ENCODE measurements around the gene LRCH1.

The LRCH1 gene

DNA sequence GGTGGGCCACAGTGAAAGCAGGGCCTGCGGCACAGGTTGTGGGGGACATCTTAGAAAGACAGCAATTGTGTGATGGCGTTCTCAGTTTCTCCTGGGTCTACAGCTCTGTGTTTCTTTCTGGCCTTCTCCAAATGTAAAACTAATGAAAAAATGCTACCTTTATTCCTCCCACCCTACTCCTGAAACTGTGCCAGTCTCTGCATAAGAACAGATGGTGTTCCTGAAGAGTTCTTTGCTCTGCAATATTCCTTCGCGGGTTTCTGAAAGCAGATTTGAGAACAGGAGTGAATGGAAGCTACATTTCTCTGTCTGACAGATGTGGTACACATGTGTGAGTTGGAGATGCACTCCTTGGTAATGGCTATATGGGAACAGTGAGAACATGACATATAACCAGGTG lies 18.0 kb upstream of the LRCH1 start:
- in situ Hi-C loops (cut with MboI; ENCODE audit: low sequenced_read_pairs): no loop called here

DNA sequence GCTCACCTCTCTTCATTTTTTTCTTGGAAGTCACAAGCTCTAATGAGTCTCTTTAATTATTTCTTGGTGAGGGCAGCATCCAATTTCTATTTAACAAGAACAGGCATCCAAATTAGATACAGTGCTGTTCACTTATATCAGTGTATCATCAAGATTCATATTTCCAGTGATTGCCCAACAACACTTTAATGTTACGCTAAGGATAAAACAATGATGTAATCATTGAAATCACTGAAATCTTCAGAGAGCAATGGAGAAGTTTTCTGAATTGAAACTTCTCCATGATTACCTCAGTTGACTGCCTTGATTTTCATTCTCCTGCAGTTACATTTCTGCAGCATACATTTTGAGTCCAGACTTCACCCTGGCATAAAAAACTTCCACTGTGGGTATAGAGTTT lies 17.1 kb upstream of the LRCH1 start:
- in situ Hi-C loops (cut with MboI; ENCODE audit: low sequenced_read_pairs): no loop called here

DNA sequence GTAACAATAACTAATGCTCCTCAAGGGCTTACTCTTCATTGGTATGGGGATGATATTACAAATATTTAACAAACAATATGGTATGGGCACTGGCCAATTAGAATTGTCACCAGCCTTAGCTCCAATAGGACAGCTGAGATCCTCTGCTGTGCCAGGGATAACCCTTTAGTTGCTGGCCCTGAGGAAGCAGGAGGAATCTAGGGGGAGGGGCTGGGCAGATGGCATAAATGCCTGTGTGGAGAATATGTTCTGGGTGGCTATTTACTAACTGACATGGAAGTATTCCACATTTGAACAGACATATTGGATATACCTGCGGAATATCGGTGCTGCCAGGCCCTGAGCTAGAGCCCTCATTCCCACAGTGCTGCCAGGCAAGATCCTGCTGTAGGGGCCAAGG lies 16.6 kb upstream of the LRCH1 start:
- in situ Hi-C loops (cut with MboI; ENCODE audit: low sequenced_read_pairs): no loop called here

DNA sequence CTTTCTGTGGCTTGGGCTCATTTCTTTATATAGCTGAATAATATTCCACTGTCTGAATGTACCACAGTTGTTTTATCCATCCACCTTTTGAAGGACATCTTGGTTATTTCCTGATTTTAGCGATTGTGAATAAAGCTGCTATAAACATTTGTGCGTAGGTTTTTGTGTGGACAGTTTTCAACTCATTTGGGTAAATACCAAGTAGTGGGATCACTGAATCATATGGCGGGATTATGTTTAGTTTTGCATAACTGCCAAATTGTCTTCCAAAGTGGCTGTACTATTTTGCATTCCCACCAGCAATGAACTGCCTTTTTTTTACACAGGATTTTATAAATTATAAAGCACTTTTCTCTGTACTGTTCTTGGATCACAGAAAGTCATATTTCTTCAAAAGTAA lies 13.7 kb upstream of the LRCH1 start:
- in situ Hi-C loops (cut with MboI; ENCODE audit: low sequenced_read_pairs): no loop called here

DNA sequence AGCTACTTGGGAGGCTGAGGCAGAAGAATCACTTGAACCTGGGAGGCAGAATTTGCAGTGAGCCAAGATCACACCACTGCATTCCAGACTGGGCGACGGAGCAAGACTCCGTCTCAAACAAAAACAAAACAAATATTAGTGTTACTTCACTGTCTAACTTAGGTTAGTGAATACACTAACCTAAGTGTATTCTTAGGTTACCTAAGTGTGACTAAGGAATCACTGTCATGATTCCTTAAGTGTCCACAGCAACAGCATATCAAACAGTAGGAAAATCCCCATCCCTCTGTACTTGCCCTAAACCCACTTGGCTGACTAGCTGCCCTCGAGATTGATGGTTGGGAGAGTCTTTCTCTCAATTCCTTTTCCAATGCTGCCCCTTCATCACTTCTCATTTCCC lies 11.8 kb upstream of the LRCH1 start:
- in situ Hi-C loops (cut with MboI; ENCODE audit: low sequenced_read_pairs): no loop called here

DNA sequence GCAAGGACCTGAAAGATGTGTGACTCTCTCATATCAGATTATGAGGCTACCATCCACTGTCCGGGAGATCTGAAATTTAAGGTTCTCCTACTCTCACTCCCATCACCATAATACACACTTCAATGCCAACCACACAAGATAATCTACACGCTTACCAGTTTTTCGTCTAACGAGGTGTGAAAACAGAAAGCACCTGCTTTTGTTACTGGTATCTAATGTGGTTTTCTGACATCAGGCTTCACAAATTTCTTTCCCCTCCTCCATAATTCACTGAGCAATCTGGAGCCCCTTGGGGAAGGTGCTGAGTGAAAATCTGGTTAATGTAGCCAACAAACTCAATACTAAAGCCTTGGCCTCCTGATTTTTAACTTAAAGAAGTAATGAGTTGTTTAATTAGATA lies 10.1 kb upstream of the LRCH1 start:
- in situ Hi-C loops (cut with MboI; ENCODE audit: low sequenced_read_pairs): no loop called here

DNA sequence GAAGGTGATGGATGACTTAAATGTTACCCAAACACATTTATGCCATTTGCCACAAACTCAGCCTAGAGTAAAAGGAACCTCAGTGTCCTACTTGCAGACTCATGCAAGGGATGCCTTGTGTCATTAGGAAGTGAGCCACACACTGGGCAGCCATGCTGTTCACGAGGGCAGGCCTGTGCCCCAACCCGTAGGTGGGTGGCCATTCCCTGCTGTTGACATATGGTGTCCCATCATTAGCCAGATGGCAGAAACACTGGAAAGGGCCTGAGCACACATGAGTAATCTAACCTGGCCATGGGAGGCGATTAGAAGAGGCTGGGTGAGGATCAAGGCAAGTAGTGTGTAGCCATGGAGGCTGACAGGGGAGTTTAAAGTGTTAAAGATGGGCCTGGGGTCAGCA lies 9.7 kb upstream of the LRCH1 start:
- in situ Hi-C loops (cut with MboI; ENCODE audit: low sequenced_read_pairs): no loop called here

DNA sequence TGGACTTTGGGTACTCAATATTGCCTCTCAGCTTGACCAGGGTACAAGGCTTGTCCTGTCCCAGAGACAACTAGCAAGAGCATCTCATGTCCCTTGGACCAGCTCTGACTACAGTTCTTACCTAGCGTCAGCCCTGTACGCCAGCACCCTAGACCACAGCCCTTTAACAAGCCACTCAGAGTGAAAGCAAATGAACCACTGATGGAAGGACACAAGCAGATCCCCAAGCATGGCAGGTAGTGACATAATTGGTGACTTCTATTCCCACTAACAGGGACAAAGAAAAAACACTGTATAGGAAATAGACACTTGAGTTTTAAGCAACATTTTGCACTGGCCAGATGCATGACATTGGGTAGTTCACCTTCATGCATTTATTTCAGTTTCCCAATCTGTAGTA lies 8.8 kb upstream of the LRCH1 start:
- in situ Hi-C loops (cut with MboI; ENCODE audit: low sequenced_read_pairs): no loop called here

DNA sequence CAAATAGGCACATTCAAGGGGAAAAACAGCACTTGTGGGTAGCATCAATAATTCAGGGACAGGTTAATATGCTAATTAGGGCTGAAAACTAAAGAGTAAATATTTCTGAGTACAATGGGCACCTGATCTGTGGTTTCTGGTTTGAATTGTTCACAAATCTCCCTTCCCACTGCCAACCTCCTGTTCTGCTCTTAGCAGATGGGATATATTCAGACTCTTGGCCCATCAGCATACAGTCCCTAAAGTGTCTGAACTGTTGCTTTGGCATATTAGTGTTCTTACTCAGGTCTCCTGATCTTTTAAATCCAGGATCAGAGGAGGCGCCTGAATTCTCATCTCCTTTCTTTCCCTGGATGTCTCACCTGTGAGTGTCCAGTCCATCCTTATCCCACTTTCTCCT lies 8.2 kb upstream of the LRCH1 start:
- in situ Hi-C loops (cut with MboI; ENCODE audit: low sequenced_read_pairs): no loop called here

DNA sequence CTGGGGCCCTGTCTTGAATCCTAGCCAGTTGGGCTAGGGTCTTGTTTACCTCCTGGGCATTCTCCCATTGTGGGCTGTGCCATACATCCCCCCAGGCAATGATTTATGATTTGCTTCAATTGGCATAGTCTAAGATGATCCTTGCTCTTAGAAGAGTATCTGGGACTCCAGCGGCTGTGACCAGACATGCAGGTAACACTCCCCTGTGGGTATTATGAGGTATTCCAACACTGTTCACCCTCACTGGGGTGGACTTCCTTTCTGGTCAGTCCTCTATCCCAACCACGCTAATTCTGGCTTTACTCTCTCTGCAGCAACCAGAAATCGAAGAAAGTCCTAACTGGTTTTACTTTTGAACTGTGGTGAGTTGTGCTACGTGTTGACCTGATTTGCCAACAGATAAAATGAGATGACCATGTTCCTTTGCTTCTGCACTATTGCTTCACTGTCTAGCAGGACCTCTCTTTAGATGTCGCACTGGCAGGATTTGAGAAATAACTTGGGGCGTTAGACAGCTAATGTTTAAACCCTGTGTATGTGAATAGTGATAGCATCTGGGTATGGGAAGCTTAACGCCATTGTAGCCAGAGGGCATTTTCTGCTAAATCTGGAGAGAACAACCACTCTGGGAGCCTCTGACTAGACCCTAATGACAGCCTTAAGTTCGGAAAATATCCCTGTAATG lies 6.7 kb upstream of the LRCH1 start:
- in situ Hi-C loops (cut with MboI; ENCODE audit: low sequenced_read_pairs): no loop called here

DNA sequence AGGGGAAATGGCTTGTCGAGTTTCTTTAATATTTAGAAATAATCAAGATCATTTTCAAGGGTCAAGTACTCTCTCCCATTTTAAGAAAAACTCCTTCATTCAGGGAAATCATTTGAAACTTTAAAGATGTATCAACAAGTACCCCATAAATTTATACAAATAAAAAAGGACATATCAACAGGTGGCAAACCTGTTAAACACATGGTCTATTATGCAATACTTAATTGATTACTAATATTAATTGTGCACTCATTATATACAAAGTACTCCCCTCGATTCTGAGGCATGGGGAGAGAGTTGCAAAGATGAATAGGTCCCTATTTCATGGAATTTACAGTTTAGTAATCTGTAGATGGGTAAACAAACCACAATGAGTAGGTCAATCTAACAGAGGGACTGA lies 2.1 kb upstream of the LRCH1 start:
- in situ Hi-C loops (cut with MboI; ENCODE audit: low sequenced_read_pairs): no loop called here

DNA sequence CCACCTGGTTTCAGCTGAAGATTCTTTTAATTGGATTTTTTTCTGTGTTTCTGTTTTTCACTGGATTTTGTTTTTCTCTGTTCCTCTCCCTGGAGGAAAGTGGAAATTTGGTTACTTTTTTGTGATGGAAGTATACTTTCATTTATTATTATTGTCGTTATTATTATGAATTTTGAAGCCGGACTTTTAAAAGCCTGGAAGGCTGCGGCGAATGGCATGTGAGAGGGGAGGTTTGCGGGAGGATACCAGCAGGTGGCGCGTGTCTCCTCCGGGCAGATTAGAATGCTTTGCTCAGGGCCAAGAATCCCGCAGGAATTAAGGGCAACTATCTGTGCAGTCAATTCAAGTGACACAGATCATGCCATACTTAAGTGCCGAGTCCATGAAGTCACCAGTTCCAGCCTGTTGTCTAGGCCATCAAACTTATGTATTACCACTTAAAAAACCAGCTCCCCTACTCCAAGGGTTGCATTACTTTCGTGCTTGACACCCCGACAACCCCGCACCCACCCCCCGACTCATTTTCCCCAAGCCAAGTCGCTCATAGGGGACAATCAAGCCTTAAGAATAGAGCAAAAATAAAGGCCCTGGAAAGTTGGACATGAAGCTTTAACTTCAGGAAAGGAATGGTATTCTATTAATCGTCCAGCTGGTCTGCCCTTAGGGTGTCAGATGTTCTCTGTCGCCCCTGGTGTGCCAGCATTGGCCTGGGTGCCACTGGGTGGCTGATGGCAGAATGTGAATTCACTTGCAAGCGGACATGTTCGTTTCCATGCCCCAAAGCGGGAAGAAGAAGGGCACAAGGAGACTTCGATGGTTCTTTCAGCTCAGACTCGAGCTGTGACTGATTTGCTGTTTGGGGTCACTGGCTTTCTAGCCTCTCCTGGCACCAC lies 1.3 kb upstream of the LRCH1 start:
- in situ Hi-C loops (cut with MboI; ENCODE audit: low sequenced_read_pairs): no loop called here

DNA sequence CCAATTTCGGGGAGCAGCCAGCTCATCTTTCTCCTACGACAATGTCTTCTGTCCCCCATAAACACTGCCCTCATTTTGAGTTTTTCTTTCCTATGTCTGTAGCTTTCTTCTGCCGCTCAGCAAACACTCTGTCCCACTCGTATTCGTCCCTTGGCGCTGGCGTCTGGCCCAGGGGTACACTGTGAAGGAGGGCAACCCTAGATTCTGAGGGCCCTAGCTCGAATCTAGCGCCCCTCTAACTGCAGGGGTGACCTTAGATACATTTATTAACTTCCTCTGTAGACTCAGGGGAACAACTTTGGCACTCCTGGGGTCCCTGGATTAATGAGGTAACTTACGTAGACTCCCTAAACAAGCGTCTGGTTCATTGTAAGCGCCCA lies 677 bp upstream of the LRCH1 start:
- in situ Hi-C loops (cut with MboI; ENCODE audit: low sequenced_read_pairs): no loop called here

DNA sequence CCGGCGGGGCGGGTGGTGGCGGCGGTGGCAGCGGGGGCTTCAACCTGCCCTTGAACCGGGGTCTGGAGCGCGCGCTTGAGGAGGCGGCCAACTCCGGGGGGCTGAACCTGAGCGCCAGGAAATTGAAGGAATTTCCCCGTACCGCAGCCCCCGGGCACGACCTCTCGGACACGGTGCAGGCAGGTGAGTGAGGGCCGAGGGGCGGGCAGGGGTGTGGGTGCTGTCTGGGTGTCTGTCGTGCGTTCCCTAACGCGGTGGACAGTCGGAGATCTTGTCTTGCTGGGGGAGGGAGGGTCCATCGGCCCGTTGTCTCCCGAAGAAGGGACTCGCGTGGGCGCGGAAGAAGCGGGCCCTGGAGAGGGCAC lies 533 bp downstream of the LRCH1 start:
- in situ Hi-C loops (cut with MboI; ENCODE audit: low sequenced_read_pairs): no loop called here

DNA sequence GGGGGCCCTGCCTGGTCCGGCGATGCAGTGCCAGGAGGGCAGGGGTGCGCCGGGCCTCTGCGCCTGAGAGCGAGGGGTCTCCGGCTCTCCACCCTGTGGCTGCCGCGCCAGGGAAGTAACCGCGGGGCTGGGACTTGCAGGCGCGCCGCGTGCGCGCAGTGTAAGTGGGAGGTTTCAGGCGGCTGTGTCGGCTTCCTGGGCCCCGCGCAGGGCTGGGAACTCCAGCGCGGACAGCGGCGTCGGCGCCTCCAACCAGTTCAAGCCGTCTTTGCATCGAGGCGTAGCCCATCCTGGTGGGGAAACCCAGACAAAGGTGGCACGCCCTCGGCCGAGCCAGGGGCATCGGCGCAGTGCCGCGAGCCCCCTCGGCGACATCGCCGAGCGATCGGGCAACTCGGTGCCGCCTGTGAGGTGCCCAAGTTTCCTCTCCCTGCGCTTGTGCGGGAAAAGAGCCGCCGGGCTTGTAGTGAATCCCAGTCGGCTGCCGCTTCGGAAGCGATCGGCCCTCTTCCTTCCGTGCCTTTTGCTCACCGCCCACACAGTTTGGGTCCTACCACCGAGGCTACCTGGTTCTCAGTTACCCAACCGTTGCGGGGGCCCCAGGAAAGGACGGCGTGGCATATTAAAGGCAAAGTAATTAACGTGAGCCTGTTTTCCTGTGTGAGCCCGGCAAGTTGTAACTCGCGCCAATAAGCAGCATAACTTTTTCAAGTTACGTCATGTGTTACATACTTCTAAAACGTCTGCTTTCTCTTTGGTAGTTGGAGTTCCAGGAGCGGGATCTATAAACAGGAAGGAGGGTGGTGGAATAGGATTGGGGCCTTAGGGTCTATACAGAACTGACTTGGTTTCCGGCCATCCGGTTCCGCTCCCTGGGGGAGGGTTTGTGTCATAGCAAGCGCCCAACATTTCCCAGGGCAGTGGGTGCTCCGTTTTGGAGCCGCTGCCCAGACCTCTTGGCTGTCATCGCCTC lies 1.2 kb downstream of the LRCH1 start:
- in situ Hi-C loops (cut with MboI; ENCODE audit: low sequenced_read_pairs): no loop called here

DNA sequence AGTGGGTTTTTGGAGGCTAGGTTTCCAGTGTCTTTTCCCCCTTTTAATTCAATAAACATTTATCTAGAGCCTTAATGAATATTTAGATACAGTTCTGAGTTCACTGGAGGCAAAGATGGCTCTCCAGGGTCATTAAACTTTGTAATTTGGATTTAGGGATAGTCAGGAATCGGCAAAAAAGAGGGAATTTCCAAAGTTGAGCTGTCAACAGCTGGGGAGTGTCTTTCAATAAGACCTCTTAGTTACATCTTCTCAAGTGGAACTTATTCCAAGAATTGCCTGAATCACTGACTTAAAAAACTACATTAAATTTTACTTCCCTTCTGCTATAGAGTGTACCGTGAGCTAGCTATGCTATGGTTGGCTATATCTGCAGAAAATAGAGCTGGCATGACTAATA lies 2.0 kb downstream of the LRCH1 start:
- in situ Hi-C loops (cut with MboI; ENCODE audit: low sequenced_read_pairs): no loop called here

DNA sequence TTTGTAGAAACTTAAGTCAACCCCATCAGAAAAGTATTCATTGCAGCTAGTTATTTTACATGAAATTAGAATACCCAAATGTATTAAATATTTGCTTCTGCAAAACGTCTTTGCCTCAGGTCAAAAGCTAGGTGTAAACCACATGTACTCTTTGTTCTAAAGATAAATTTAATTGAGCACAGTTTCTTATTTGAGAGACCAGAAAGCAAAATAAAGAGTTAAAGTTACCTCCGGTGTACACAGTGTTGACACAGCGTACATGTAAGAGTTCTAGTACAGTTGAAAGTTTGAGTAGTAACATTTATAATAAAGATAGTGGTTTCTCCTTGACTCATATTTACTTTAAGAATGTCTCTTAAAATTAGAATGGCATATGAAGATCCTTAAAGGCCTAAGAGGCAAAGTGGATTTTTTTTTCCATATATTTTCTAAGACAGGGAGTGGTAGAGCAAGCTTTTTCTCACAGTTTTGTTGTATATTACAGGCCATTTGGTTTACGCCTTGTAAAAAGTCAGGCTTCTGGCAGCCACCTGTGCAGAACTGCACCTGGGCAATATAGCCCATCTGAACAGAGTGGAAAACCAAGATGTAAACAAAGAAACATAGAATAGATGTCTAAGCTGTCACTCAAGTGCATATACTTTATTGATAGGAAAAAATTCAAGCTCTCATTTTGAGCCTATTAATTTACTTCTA lies 2.9 kb downstream of the LRCH1 start:
- in situ Hi-C loops (cut with MboI; ENCODE audit: low sequenced_read_pairs): no loop called here

DNA sequence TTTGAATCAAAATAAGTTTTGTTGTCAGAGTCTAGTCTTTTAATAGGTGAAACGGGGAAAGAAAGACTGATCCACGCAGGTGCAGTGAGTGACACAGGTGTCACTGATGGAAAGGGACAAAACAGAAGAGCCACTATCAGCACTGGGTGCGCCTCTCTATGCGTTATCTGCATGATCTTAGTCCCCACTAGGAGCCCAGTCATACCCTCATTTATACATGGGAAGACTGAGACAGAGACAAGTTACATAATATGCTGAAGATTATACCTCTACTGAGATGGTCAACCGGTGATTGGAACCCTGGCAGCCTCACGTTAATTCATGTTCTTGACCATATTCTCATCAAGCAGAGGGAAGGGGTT lies 3.4 kb downstream of the LRCH1 start:
- in situ Hi-C loops (cut with MboI; ENCODE audit: low sequenced_read_pairs): no loop called here

DNA sequence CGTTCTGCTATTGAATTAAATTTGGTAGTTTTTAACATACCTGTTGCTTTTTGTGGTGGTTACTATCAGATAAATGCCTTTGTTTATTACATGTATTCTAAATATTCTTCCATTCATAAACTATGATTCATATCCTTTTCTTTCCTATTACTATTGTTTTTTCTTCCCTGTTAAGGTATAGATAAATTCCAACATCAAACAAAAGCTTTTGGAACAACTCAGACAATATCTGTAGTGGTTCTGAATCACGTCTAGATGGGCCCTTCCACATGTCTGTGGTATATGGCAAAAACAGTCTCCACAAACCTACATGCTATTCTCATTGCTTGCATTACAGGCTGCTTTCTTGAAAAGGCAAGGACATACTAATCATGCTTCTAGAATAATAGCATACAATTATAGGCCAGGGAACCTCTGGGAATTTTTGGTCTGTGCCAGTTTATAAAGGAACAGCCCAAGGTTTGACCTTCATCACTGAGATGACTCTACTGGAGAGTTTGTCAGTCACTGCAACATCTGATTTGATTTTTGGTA lies 6.4 kb downstream of the LRCH1 start:
- in situ Hi-C loops (cut with MboI; ENCODE audit: low sequenced_read_pairs): no loop called here

DNA sequence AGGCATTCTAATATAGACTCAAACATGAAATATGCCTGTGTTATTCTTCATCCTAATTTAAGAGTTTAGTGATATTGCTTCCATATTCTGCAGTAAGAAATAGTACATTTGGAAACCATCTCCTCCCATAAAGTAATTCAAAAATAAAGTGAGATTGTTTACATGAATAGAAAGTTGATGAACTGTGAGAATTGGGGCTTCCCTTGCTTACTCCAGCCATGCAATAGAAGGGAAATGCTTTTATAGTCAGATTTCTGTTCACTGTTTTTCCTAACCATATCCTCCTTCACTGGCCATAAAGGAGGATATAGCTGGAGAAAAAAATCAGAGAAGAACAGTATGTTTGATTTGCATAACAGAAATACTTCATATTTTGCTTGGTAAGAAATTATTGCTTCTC lies 7.8 kb downstream of the LRCH1 start:
- in situ Hi-C loops (cut with MboI; ENCODE audit: low sequenced_read_pairs): no loop called here

DNA sequence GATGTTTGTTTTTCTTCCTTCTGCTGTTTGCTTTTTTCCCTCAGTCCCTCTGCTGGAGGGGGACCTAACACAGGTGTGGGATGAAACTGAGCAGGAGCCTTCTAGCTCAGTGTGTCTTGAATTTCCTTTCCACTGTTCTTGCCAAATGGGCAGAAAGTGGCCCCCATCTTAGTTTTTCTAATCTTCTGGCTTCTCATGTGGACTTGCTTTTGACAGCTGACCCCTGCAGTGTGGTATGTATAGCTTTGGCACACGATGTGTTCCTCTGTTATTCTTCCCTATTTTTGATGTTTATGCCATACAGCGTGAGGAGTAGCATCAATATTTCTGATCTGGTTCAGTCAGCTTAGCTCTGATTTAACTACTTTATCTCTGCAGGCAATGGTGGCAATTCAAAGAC lies 8.3 kb downstream of the LRCH1 start:
- in situ Hi-C loops (cut with MboI; ENCODE audit: low sequenced_read_pairs): no loop called here
